Hematopoietic multipotent progenitor cell treated with erythropoietin and hydrocortisone succinate and interleukin-3 and kit ligand, for 8 days (in vitro differentiated cells): ENCODE measurements around the gene NOP16.

Source experiments
- DNase-seq: peaks from one replicate; pipeline ENCODE4 v3.0.0-alpha.2; 2015

The NOP16 gene

DNA sequence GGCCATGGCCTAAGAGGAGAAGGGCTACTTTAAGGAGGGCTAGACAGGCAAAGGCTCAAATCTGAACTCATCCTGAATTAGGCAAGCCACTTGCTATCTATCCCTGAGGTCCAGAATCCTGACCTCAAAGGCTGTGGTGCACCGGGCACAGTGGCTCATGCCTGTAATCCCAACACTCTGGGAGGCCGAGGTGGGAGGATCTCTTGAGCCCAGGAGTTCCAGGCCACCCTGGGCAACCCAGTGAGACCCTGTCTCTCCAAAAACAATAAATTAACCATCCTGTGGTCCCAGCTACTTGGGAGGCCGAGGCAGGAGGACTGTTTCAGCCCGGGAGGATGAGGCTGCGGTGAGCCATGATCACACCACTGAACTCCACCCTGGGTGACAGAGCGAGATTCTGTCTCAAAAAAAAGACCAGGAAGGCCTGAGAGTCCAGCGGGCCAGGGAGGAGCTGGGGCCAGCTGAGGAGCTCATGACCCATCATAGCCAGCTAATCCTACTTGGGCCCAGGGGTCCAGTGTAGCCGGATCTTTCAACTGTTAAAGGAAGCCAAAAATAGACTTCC lies 4.0 kb downstream of the NOP16 start:
- no peak for DNase-seq

DNA sequence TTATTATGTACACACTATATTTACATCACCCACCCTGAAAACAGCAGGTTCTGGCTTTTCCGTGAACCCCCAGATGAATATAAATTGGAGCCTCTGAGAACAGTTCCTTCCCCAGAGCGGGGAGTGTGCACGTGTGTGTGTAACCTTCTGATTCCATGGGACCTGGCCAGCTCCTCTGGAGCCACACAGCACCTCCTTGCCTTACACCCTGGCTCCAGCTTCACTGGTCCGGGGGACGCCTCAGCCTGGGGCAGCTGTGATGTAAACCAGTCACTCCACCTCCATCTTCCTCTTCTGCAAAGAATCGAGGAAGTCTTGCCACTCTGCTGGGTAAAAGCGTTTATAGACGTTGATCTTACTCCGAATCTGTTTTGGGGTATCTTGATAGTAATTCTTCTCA lies 4.4 kb downstream of the NOP16 start:
- no peak for DNase-seq

- DNase-seq, result no peak
Measured at GRCh38 chr5:176383248-176383905, 5.0 kb downstream of the NOP16 start.

DNA sequence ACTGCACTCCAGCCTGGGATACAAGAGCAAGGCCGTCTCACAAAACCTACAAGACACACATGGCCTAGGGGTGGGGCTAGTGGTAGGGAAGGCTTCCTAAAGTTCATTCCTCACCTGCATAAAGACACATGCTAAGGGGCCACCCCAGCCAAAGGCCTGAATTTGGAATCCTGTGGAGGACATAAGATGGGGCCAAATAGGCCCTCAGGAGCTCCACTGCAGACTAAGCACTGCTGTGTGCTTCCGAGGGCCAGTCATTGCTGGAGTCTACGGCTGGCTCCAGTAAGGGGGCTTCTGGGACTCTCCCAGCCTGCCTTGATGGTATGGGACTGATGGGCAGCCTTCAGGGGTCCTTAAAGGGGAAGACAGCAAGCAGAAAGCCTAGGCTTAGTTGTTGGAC lies 5.7 kb downstream of the NOP16 start:
- no peak for DNase-seq

DNA sequence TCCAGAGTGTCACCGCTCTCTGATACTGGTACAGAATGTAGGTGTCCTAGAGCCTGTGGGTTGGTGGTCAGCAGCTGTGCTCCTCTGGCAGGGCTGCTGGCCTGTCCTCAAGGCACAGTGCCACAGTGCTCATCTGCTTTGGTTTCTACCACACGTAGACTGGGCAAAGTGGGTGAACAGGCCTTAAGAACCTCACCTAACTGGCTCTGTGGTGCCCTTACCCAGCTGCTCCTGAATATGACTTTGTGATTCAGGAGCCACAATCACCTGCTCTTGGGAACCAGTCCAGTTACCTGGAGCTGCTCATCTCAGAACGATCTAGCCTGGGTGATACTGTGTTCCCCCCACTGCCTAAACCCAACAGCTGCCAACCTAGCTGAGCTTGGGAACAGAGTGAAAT lies 6.4 kb downstream of the NOP16 start:
- no peak for DNase-seq

DNA sequence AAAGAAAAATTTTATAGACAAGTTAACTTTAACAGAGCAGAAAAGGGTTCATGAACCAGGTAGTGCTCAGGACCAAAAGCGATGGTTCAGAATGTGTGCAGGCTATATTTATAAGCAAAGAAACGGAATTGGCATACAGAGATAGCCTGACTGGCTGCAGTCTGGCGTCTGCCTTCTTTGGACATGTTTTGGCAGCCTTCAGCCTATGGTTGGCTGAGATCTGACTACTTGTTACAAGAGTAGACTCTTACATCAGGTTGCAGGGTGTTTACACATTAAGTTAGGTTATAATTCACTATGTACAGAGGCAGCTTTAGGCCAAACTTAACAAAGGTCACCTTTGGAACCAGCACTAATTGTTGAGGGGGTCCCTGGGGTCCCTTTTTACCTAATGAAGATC lies 7.0 kb downstream of the NOP16 start:
- DNase-seq, result no peak

- no peak for DNase-seq
Measured at GRCh38 chr5:176379881-176380280, 8.5 kb downstream of the NOP16 start.

GRCh38 chr5:176373100-176373818 lies 15.1 kb downstream of the NOP16 start:
- DNase-seq, result peak; percentile 13

DNA sequence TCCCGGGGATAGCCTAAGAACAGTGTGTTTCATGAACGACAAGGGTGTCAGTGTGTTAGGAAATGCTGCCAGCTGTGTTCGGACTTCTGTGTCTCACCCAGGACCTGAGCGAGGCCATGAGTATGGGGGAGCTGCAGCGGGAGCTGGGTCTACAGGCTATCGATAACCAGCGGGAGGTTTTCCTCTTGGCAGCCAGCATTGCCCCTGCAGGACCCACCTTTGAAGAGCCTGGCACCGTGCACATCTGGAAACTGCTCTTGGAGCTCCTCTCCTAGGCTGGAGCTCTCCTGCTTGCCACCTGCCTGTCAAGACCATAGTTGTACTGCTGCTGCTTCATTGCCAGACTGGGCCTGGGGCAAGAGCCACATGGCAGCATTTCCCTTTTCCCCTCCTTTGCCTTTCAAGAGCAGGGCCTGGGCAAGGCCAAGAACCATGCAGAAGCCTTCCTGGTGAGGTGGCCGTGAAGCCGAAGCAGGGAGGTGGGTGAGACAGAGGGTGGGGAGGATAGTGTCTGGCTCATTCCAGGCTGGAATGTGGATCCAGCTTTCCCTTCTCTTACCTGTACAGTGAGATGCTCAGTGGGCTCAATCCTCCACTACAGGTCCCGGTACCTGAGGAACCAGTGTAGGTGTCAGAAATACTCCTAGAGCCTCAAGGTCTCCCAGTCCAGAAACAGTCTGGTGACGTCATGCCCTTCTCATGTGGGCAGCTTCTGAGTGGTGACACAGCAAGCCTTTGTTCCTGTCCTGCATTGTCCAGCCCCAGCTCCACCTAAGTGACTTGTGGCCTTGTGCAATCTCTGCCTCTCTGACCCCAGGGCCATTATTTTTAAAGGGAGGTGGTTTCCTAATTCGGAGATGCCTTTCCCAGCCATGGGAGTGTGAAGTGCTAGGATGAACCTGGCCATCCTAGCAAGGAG lies 16.5 kb downstream of the NOP16 start:
- DNase-seq, result no peak

DNA sequence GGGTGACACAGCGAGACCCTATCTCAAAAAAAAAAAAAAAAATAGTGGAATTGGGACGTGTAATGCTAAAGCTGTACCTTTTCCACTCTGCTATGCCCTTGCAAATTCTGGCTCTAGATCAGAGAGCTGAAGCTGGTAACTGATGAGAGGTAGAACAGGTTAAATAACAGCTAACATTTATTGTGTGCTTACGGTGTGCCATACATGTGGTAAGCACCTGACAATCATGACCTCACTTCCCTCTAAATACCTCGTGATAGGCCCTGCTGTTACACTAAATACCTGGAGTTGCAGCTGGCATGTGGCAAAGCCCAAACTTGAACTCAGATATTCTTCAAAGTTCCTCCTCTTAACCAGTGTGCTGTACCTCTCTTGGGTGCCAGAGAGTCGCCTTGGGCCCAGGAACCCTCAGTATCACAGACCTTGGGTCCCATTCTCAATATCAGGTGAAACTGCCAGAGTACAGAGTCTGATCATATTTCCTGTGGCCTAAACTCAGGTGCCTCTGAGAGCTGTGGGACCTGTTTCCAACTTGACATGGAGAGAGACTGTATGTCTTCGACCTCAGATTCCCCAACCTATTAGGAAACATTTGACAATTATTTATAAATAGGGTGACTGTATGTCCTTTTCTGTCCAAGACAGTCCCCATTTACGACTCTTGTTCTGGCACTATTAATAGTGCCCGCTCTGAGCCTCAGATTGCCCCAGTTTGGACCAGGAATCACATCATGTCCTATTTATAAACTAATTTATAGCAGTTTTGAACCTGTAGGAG lies 18.3 kb downstream of the NOP16 start:
- DNase-seq, result no peak

- no peak for DNase-seq
Measured at GRCh38 chr5:176368726-176369125, 19.7 kb downstream of the NOP16 start.

DNA sequence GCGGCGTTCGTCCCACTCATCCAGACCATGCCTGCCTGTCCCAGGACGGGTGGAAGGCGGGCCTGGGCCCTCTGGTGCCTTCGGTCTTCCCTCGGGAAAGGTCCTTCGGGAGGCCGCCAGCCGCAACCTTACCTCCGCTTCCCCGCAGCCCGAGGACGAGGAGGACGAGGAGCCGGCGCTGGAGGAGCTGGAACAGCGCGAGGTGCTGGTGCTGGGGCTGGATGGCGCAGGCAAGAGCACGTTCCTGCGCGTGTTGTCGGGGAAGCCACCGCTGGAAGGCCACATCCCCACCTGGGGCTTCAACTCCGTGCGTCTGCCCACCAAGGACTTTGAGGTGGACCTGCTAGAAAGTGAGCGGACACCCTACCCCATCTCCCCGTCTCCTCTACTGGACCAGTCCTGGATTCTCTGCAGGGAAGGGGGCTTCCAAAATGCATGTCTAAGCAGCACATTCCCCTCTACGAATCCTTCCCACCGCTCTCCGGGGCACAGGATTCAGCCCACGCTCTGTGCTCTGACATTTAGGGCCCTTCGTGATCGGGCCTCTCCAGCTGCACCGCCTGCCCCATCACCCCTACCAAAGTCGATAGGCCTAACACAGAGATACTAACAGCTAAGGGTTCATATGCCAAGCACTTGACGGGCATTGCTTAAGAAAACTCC lies 22.0 kb downstream of the NOP16 start:
- no peak for DNase-seq

DNA sequence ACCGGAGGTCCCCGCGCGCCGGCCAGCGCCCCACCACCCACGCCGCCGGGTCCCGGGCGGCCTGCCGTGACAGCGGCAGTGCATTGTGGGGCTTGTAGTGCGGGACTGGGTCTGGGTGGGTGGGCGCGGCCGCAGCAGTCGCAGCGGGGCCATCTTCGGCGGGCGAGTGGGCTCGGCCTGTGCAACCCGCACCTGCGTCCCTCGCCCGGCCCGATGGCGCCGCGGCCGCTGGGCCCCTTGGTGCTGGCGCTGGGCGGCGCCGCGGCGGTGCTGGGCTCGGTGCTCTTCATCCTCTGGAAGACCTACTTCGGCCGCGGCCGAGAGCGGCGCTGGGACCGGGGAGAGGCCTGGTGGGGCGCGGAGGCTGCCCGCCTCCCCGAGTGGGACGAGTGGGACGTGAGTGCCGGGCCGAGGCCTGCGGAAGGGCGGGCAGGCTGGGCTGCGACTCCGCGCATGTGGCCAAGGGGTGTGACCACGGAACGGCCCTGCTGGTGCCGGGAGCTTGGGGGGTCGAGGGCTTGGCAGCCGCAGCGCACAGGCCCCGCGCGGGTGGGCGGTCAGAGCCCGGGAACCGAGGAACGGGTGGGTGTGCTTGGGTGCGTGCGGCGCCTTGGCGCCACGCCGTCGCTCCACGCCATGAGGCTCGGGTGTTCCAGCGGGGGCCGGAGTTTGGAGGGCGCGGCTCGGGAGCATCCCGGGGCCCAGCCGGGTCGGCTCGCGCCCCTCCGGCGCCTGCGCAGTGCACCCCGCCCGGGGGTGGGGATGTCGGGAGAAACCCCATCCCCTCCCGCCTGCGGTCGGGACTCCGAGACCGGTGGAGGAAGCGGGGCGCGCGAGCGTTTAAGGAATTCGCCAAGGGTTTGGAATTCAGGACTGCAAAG lies 22.8 kb downstream of the NOP16 start, which contains the start of gene ARL10:
Gene ARL10 (plus strand): TSS at position 137 of the 881 bp plus-strand sequence. CDS start 77 bp downstream, at position 214.
- peak; percentile 30 for DNase-seq

DNA sequence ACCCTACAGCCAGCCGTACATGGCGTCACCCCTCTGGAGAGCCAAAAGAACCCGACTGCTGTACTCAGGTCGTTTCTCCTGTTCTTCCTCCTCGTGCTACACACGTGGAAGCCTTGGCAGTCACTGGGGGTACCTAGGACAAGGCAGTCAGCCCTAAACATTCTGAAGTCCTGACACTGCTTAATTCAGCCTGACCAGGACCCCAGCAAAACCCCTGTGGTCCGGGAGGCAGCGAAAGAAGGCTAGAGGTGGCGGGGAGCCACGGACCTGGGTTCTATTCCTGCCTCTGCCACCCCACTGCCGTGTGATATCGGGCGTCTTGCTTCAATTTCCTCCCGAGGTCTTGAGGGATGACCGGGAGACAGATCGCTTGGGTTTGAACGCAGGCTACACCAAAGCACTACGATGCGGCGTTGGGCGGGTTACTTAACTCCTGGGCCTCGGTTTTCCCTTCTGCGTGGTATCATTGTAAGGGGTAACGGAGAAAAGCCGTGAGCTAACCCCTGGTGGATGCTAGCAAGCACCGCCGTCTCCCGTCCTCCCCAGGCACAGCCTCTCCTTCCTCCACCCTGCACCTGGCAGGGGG lies 23.5 kb downstream of the NOP16 start:
- DNase-seq, result peak; percentile 19

GRCh38 chr5:176362233-176362490 lies 26.2 kb downstream of the NOP16 start:
- DNase-seq, result no peak

GRCh38 chr5:176361437-176362232 lies 26.8 kb downstream of the NOP16 start, which contains the start of gene KIAA1191:
Gene KIAA1191, minus strand, starts transcription at chr5:176361764. Its CDS starts 2,256 bp downstream, at chr5:176359508.
- DNase-seq, result peak; percentile 90

GRCh38 chr5:176360894-176361436 lies 27.4 kb downstream of the NOP16 start:
- no peak for DNase-seq

DNA sequence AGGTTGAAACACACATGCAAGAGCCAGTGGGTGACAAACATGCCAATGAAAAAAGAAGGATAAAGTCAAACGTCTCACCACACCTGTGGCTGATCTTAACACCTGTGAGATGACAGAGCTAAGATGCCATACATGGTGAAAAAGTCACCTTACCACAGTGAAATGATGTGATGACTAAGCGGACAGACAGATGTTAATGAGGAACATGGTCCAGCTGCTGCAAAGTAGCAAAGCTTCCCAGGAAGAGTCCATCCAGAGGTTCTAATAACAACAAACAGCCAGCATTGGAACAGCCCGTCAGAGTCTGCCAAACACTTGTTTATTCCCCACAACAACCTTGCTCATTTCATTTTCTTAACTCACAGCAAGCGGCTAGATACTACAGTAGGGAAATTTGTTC lies 28.7 kb downstream of the NOP16 start:
- no peak for DNase-seq

- no peak for DNase-seq
Measured at GRCh38 chr5:176356179-176356566, 32.2 kb downstream of the NOP16 start.
